H9 (cell line): ENCODE measurements around the gene FOLR2. TPM values are rescaled to one million over a fixed set of nuclear protein-coding genes. Genes with fewer than 3 reads are reported as not detected.

Source experiments
- DNase-seq: peaks from one replicate; pipeline ENCODE4 v3.0.0-alpha.2; 2017
- H2AFZ ChIP-seq: one replicate; pipeline ENCODE4 v1.6.1; 2013; ENCODE audit warnings: mild to moderate bottlenecking, low read length, control low read depth, moderate library complexity
- H2AK5ac ChIP-seq: 2 replicates; pipeline ENCODE4 v1.6.1; 2013; ENCODE audit warnings: low read length, control low read depth, mixed read lengths; ENCODE audit not compliant: insufficient read length
- H2BK120ac ChIP-seq: one replicate; pipeline ENCODE4 v1.6.1; 2013; ENCODE audit warnings: low read depth, mild to moderate bottlenecking, low read length, control low read depth, inconsistent platforms; ENCODE audit not compliant: poor library complexity, severe bottlenecking
- H2BK12ac ChIP-seq: 2 replicates; pipeline ENCODE4 v1.6.1; 2013; ENCODE audit warnings: low read length, control low read depth, mixed read lengths, low read depth; ENCODE audit not compliant: insufficient read length
- H2BK15ac ChIP-seq: 2 replicates; pipeline ENCODE4 v1.6.1; 2013; ENCODE audit warnings: low read depth, low read length, control low read depth
- H2BK20ac ChIP-seq: one replicate; pipeline ENCODE4 v1.6.1; 2013; ENCODE audit warnings: low read depth, mild to moderate bottlenecking, low read length, control low read depth, inconsistent platforms; ENCODE audit not compliant: poor library complexity, severe bottlenecking
- H2BK5ac ChIP-seq: 2 replicates; pipeline ENCODE4 v1.6.1; 2013; ENCODE audit warnings: low read length, control low read depth, mixed read lengths; ENCODE audit not compliant: insufficient read length
- H3K14ac ChIP-seq: 2 replicates; pipeline ENCODE4 v1.6.1; 2013; ENCODE audit warnings: low read length, control low read depth; ENCODE audit not compliant: insufficient read depth
- H3K18ac ChIP-seq: 2 replicates; pipeline ENCODE4 v1.6.1; 2013; ENCODE audit warnings: low read depth, mild to moderate bottlenecking, mixed read lengths, low read length, control low read depth; ENCODE audit not compliant: insufficient read length
- H3K23ac ChIP-seq: 2 replicates; pipeline ENCODE4 v1.6.1; 2013; ENCODE audit warnings: low read length, control low read depth, mixed read lengths, low read depth; ENCODE audit not compliant: insufficient read length
- H3K23me2 ChIP-seq: 2 replicates; pipeline ENCODE4 v1.6.1; 2013; ENCODE audit warnings: low read depth, mild to moderate bottlenecking, mixed read lengths, low read length, control low read depth; ENCODE audit not compliant: insufficient read length, poor library complexity, severe bottlenecking
- H3K27ac ChIP-seq: 2 replicates; pipeline ENCODE4 v1.5.1; 2013; ENCODE audit warnings: low read length, control low read depth, mixed read lengths, low read depth; ENCODE audit not compliant: insufficient read length
- H3K27me3 ChIP-seq: 2 replicates; pipeline ENCODE4 v1.6.1; 2013; ENCODE audit warnings: low read length, control low read depth, inconsistent platforms; ENCODE audit not compliant: insufficient read depth
- H3K4ac ChIP-seq: 2 replicates; pipeline ENCODE4 v1.6.1; 2013; ENCODE audit warnings: low read depth, mild to moderate bottlenecking, control low read depth, inconsistent platforms, low read length, moderate library complexity
- H3K4me1 ChIP-seq: 2 replicates; pipeline ENCODE4 v1.6.1; 2013; ENCODE audit warnings: low read length, control low read depth, inconsistent platforms; ENCODE audit not compliant: insufficient read depth
- H3K4me2 ChIP-seq: 2 replicates; pipeline ENCODE4 v1.6.1; 2013; ENCODE audit warnings: low read length, control low read depth, mixed read lengths; ENCODE audit not compliant: insufficient read length, insufficient read depth
- H3K56ac ChIP-seq: 2 replicates; pipeline ENCODE4 v1.6.1; 2013; ENCODE audit warnings: low read depth, mild to moderate bottlenecking, mixed read lengths, low read length, control low read depth; ENCODE audit not compliant: insufficient read length
- H3K79me1 ChIP-seq: 2 replicates; pipeline ENCODE4 v1.6.1; 2013; ENCODE audit warnings: low read depth, mild to moderate bottlenecking, moderate library complexity, low read length, control low read depth, inconsistent platforms; ENCODE audit not compliant: insufficient read depth, poor library complexity, severe bottlenecking
- H3K79me2 ChIP-seq: 2 replicates; pipeline ENCODE4 v1.6.1; 2013; ENCODE audit warnings: low read length, control low read depth, inconsistent platforms; ENCODE audit not compliant: insufficient read depth
- H3K9ac ChIP-seq: 2 replicates; pipeline ENCODE4 v1.6.1; 2013; ENCODE audit warnings: low read length, control low read depth, mixed read lengths; ENCODE audit not compliant: insufficient read length; ENCODE audit errors: extremely low read depth
- H3K9me3 ChIP-seq: one replicate; pipeline ENCODE4 v1.6.1; 2013; ENCODE audit warnings: low read depth, low read length, inconsistent platforms; ENCODE audit not compliant: control insufficient read depth
- H3T11ph ChIP-seq: one replicate; pipeline ENCODE4 v1.6.1; 2013; ENCODE audit warnings: mild to moderate bottlenecking, low read length, control low read depth, inconsistent platforms
- H4K20me1 ChIP-seq: one replicate; pipeline ENCODE4 v1.6.1; 2013; ENCODE audit not compliant: control insufficient read depth, insufficient read length, insufficient read depth
- H4K5ac ChIP-seq: 2 replicates; pipeline ENCODE4 v1.6.1; 2013; ENCODE audit warnings: low read depth, mild to moderate bottlenecking, mixed read lengths, low read length, control low read depth; ENCODE audit not compliant: insufficient read length
- H4K8ac ChIP-seq: replicated peaks from 2 replicates; pipeline ENCODE4 v1.6.1; 2013; ENCODE audit warnings: low read length, control low read depth, mixed read lengths, low read depth; ENCODE audit not compliant: insufficient read length
- H4K91ac ChIP-seq: 2 replicates; pipeline ENCODE4 v1.6.1; 2013; ENCODE audit warnings: low read depth, mild to moderate bottlenecking, moderate library complexity, mixed read lengths, low read length, control low read depth; ENCODE audit not compliant: insufficient read length
- H3K27ac Mint-ChIP-seq, 3 experiments: 2 replicates in 2 of 3; 3 replicates in 1 of 3; pipeline ENCODE4 v1.8.0; 2020 to 2021; ENCODE audit warnings: mixed read lengths in 3 of 3, mild to moderate bottlenecking in 1 of 3, moderate library complexity in 1 of 3
- H3K27me3 Mint-ChIP-seq: 2 replicates; pipeline ENCODE4 v1.8.0; 2021; ENCODE audit warnings: low read depth, mild to moderate bottlenecking, moderate library complexity, mixed read lengths
- H3K36me3 Mint-ChIP-seq, 3 experiments: 2 replicates in 2 of 3; 3 replicates in 1 of 3; pipeline ENCODE4 v1.8.0; 2020 to 2021; ENCODE audit warnings: low read depth in 3 of 3, mixed read lengths in 3 of 3; ENCODE audit not compliant: insufficient read depth in 1 of 3
- H3K4me1 Mint-ChIP-seq, 2 experiments: 2 replicates each; pipeline ENCODE4 v1.8.0; 2020; ENCODE audit warnings: mixed read lengths in 2 of 2
- H3K4me3 Mint-ChIP-seq, 2 experiments: 2 replicates in 1 of 2; 3 replicates in 1 of 2; pipeline ENCODE4 v1.8.0; 2020 to 2021; ENCODE audit warnings: mild to moderate bottlenecking in 2 of 2, mixed read lengths in 2 of 2, moderate library complexity in 1 of 2
- H3K9me3 Mint-ChIP-seq, 2 experiments: 2 replicates in 1 of 2; 3 replicates in 1 of 2; pipeline ENCODE4 v1.8.0; 2020; ENCODE audit warnings: mild to moderate bottlenecking in 2 of 2, mixed read lengths in 2 of 2, moderate library complexity in 1 of 2
- CTCF ChIP-seq: fragments of 200-600 bp; sonication (generic); conservative IDR thresholded peaks from 3 replicates; pipeline ENCODE4 v1.8.0; 2021; ENCODE audit warnings: antibody characterized with exemption, mild to moderate bottlenecking
- WGBS: extraction: QIAGEN DNeasy Blood & Tissue Kit; methylation state at CpG from one replicate; pipeline ENCODE4 v1.1.7; 2013; ENCODE audit warnings: missing lambda C conversion rate, low lambda C conversion rate, mixed read lengths; ENCODE audit not compliant: insufficient read length; ENCODE audit errors: extremely low coverage; 5-methylcytosine and 5-hydroxymethylcytosine counted together
- total RNA-seq: library from RNA; stranded (reverse); gene quantifications from 2 replicates; pipeline ENCODE4 v1.2.1, GENCODE V29; 2021

FOLR2 gene
- total RNA-seq, 1 experiment from 2014 or later: not detected

GRCh38 chr11:72237112-72237931 lies 20.7 kb downstream of the FOLR2 start:
- no peaks in the 10 kb centered on the region for H3K79me1 ChIP-seq
- Mint-ChIP-seq H3K36me3 (peaks cover 20 to 58% (median 40%) of the 10 kb centered on the region in 3 experiments), H3K27me3 (peaks cover 27% of the 10 kb centered on the region), H3K9me3 (peaks cover 0 to 6% of the 10 kb centered on the region in 2 experiments; a peak in 3 of 5 replicates), H3K4me3 (no peak overlapping the region), H3K4me1 (peaks cover 21 to 36% of the 10 kb centered on the region in 2 experiments), H3K27ac (peak overlapping the region; percentile 31 to 87 (median 77); a peak in 5 of 7 replicates)
- no peak overlapping the region for H4K91ac ChIP-seq
- no peak overlapping the region for H4K8ac ChIP-seq
- H3T11ph ChIP-seq: no peak overlapping the region
- H3K79me2 ChIP-seq: no peaks in the 10 kb centered on the region
- no peak overlapping the region for H2BK20ac ChIP-seq
- no peak overlapping the region for H3K4ac ChIP-seq
- no peak overlapping the region for H4K5ac ChIP-seq
- 0 out of 3 replicates have a peak, but pooled peaks have one; percentile 15 for TF ChIP-seq CTCF
- peaks cover 32% of the 10 kb centered on the region for H3K27me3 ChIP-seq
- no peak overlapping the region for H2BK12ac ChIP-seq
- peaks cover 18% of the 10 kb centered on the region for H3K23me2 ChIP-seq
- no peak overlapping the region; the same call in 1 of the 2 replicates for H2BK15ac ChIP-seq
- no peak overlapping the region for H2AK5ac ChIP-seq
- H3K18ac ChIP-seq: no peak overlapping the region
- no peak overlapping the region for H2AFZ ChIP-seq
- no peak overlapping the region for H2BK5ac ChIP-seq
- H2BK120ac ChIP-seq: no peak overlapping the region
- H4K20me1 ChIP-seq: peaks cover 2% of the 10 kb centered on the region
- WGBS: no CpG with 5 or more reads among the region's 22 CpGs
- H3K27ac ChIP-seq: no peak overlapping the region
- H3K56ac ChIP-seq: no peak overlapping the region
- no peak overlapping the region for H3K9ac ChIP-seq
- H3K23ac ChIP-seq: no peak overlapping the region
- no peaks in the 10 kb centered on the region for H3K9me3 ChIP-seq
- peaks cover 5% of the 10 kb centered on the region; the same call in 1 of the 2 replicates for H3K4me1 ChIP-seq
- DNase-seq: peak; percentile 36
- no peak overlapping the region for H3K4me2 ChIP-seq
- H3K14ac ChIP-seq: no peak overlapping the region
